GM12891 (cell line): ENCODE measurements around the gene SLC15A1.

ENCODE experiments used
- POLR2A ChIP-seq: IDR thresholded peaks from 2 replicates; pipeline ENCODE4 v1.6.1; 2011; ENCODE audit warnings: low read depth, low read length, control low read depth
- POLR2AphosphoS5 ChIP-seq: IDR thresholded peaks from 2 replicates; pipeline ENCODE4 v1.6.1; 2011; ENCODE audit warnings: low read depth, low read length, control low read depth

GRCh38 chr13:98647121-98647520 lies 105.4 kb downstream of the SLC15A1 start:
- TF ChIP-seq POLR2A, result no peak
- TF ChIP-seq POLR2AphosphoS5, result no peak
